HG02678 (cell line): ENCODE measurements around the gene ADAMTS9.

Experiments
- ATAC-seq: cut with Tn5 transposase; IDR thresholded peaks from one replicate; pipeline ENCODE4 v1.9.1; 2021; ENCODE audit warnings: mild to moderate bottlenecking, moderate library complexity; ENCODE audit not compliant: unreplicated experiment

Gene ADAMTS9

GRCh38 chr3:64658001-64658400 is 29.8 kb downstream of the ADAMTS9 start:
- no peak for ATAC-seq

- ATAC-seq: no peak
Measured at GRCh38 chr3:64656544-64656943, 31.3 kb downstream of the ADAMTS9 start.

GRCh38 chr3:64655160-64655559 is 32.6 kb downstream of the ADAMTS9 start:
- ATAC-seq: no peak

- ATAC-seq: no peak
Measured at GRCh38 chr3:64654013-64654412, 33.8 kb downstream of the ADAMTS9 start.

- no peak for ATAC-seq
Measured at GRCh38 chr3:64653101-64653500, 34.7 kb downstream of the ADAMTS9 start.

- ATAC-seq: no peak
Measured at GRCh38 chr3:64651741-64652241, 36.0 kb downstream of the ADAMTS9 start.

GRCh38 chr3:64651303-64651702 is 36.5 kb downstream of the ADAMTS9 start:
- no peak for ATAC-seq

- ATAC-seq: no peak
Measured at GRCh38 chr3:64650715-64651114, 37.1 kb downstream of the ADAMTS9 start.

- no peak for ATAC-seq
Measured at GRCh38 chr3:64650096-64650622, 37.6 kb downstream of the ADAMTS9 start.

- no peak for ATAC-seq
Measured at GRCh38 chr3:64648927-64649906, 38.6 kb downstream of the ADAMTS9 start.

GRCh38 chr3:64647825-64648224 is 40.0 kb downstream of the ADAMTS9 start:
- no peak for ATAC-seq

- ATAC-seq: no peak
Measured at GRCh38 chr3:64645243-64645642, 42.6 kb downstream of the ADAMTS9 start.

- ATAC-seq: no peak
Measured at GRCh38 chr3:64644483-64644882, 43.3 kb downstream of the ADAMTS9 start.

GRCh38 chr3:64642327-64643151 is 45.3 kb downstream of the ADAMTS9 start:
- ATAC-seq: no peak

GRCh38 chr3:64638981-64639481 is 48.8 kb downstream of the ADAMTS9 start:
- no peak for ATAC-seq

GRCh38 chr3:64638511-64638910 is 49.3 kb downstream of the ADAMTS9 start:
- no peak for ATAC-seq

- no peak for ATAC-seq
Measured at GRCh38 chr3:64634417-64634816, 53.4 kb downstream of the ADAMTS9 start.

- ATAC-seq: no peak
Measured at GRCh38 chr3:64631951-64632350, 55.8 kb downstream of the ADAMTS9 start.

- ATAC-seq: no peak
Measured at GRCh38 chr3:64627471-64628321, 60.1 kb downstream of the ADAMTS9 start.

- no peak for ATAC-seq
Measured at GRCh38 chr3:64627042-64627441, 60.8 kb downstream of the ADAMTS9 start.
